Fibroblast of skin of right quadriceps (primary cell): ENCODE data around the gene IRF2BPL.

ENCODE experiments used
- DNase-seq: peaks from one replicate; pipeline ENCODE4 v3.0.0-alpha.2; 2013

IRF2BPL gene

GRCh38 chr14:77028384-77029231 lies at the start of gene IRF2BPL:
Gene IRF2BPL (minus strand): TSS chr14:77028708. CDS start chr14:77027792, 916 bp downstream.
- DNase-seq, result peak; percentile 98

GRCh38 chr14:77077040-77077439 lies 48.5 kb upstream of the IRF2BPL start:
- DNase-seq, result no peak

GRCh38 chr14:77076113-77076631 lies 47.7 kb upstream of the IRF2BPL start:
- DNase-seq, result no peak

DNA sequence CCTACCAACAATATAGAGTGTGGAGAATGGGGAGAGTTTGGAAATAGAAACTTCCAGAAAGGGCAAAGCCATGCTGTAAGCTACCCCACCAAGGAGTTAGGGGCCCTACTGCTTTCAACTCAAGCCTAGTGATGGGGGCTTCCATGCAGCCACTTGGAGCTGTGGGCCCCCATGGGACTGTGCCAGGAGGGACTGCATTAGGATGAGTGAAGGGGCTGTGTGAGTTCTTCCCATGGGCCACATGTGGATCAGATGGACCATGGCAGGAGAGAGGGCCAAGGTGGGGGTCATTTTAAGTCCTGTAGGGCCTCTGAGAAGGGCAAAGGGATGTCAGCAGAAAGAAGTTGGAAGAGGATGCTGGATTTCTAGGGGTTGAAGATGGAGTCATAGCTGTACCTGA lies 46.5 kb upstream of the IRF2BPL start:
- no peak for DNase-seq

DNA sequence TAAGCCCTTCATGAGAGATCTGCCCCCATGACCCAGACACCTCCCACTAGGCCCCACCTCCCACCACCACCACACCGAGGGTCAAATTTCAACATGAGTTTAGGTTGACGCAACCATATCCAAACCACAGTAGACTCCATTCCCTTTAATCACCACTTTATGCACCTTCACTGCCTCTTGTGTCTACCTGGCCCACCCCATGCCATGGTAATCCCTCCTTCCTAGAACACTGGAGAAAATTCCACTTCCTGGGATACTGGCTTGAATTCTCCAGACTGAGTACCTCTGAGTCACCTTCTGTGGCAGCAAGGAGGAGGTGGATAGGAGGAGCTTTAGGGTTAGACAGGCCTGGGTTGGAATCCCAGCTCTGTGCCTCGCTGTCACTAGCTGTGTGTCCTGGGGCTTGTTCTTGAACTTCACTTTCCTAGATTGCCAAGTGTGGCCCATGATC lies 43.5 kb upstream of the IRF2BPL start:
- peak; percentile 30 for DNase-seq

DNA sequence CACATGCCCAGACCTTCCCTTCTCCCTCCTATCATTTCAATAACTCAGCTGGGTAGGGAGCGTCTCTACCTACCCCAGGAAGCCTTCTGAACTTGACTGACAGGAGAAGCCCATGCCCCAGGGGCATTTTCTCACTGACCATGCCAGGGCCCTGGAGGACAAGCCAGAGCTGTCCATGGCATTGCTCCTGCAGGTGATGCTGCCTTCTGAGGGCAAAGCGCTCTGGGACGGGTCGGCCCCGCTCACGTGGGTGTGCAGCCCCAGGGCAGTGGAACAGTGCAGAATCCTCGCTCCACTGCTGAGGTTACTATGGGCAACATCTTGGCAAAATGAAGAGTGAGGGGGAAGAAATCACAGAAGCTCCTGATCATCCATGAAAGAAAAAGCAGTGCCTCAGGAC lies 41.0 kb upstream of the IRF2BPL start:
- no peak for DNase-seq

DNA sequence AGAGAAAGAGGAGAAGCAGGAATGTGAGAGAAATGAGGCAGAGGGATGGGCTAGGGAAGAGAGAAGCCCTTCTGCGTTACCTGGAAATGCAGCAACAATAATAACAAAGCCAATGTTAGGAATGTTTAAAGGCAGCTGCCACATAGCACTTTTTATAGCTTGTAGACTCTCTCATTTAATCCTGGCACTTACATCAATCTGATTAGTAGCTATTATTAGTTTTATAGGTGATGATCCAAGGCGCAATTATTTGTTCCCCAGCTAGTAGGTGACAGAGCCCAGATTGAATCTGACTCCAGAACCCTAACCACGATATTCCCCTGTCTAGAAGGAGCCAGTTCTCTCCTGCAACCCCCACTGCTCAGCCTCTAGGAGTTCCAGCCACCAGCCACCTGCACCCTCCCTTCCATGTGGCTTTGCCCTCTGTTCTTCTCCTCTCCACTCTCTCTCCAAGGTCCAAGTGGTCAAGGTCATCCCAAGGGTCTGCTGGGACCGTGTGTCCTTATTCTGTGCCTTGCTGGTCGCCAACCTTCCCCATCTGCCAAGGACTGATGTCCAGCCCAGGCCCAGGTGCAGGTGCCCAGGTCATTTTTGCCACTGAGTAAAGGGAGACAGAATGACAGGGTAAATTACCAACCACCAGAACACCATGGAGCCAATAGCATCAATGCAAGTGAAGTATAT lies 40.2 kb upstream of the IRF2BPL start:
- no peak for DNase-seq

DNA sequence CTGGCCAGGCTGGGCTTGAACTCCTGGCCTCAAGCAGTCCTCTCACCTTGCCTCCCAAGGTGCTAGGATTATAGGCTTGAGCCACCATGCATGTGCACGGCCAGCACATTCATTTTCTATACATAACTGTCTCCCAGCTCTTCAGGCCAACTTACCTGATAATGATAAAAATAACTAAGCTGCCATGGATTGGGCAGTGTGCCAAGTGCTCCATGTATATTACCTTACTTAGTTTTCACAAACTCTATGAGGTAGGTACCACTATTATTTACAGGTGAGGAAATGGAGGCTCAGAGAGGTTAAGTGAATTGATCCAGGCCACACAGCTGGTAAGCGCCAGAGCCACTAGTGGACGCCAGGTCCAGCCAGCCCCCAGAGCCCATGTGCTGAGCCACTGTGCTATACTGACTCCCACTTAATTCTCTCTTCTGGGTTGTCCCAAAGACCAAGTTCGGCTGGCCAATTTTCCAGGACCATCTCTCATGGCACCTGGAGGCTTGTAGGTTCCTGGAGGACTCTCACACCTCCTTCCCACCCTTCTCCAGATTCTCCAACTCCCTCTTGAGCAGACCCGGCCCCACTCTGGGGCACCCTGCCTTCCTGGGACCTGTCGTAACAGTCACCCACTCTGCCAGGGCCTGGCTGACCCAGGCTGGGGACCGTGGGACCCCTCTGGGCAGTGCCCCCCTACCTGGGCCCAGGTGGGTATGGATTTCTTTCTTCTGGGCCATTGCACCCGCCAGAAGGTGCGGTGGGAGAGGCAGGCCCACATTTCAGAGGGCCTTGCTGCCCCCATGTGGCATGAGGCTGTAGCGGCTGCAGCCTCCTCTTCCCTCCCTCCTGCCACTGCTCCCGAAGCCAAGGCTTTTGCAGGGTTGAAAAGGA lies 39.4 kb upstream of the IRF2BPL start:
- peak; percentile 44 for DNase-seq

DNA sequence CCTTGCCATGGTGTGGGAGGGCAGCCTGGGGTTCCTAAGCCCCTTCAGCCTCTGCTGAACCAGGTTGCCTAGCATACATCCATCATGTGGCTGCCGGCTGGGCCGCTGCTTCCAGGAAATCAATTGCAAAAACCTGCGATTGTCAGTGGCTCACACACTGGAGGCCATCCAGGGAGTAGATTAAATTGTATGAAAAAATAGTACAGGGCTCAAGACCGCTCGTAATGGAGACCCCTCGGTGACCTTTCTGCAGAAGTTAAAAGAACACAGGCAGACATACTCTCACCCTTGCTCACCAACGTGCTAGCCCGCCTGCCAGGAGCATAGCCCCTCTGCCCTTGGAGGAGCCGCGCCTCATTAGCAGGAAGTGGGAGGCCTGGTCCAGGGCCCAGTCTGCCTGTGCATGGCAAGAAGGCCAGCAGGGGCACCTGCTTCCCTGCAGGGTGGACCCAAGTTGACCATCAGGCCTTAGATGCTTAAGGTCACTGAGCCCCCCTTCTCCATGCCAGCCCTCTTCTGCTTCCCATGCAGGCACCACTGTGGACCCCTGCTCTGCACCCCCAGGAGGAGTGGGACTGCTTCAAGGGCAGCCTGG lies 38.2 kb upstream of the IRF2BPL start:
- DNase-seq, result no peak

DNA sequence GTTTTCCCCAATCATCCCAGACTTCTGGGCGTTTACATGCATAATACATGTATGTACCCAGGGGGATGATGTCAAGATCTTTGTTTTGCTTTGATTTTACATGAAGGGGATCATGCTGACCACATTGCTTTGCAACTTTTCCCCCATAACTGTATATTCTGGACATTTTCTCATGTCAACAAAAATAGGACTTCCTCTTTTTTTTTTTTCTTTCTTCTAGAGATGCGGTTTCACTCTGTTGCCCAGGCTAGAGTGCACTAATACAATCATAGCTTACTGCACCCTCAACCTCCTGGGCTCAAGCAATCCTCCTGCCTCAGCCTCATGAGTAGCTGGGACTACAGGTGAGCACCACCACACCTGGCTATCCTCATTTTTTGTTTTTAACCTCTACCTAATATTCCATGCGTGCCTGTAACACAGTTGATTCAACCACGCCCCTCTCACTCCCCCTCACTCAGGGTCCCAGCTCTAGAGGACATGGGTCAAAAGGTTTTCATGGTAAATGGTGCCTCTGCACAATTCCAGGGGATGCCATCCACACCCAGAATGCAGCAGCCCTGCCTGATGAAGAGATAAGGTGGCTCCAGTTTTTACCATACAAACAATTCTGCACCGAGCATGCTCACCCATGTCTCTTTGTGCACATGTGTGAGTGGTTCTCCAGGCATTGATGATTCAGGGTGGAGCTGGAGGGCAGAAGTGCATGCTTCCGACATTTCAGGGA lies 37.5 kb upstream of the IRF2BPL start:
- no peak for DNase-seq

DNA sequence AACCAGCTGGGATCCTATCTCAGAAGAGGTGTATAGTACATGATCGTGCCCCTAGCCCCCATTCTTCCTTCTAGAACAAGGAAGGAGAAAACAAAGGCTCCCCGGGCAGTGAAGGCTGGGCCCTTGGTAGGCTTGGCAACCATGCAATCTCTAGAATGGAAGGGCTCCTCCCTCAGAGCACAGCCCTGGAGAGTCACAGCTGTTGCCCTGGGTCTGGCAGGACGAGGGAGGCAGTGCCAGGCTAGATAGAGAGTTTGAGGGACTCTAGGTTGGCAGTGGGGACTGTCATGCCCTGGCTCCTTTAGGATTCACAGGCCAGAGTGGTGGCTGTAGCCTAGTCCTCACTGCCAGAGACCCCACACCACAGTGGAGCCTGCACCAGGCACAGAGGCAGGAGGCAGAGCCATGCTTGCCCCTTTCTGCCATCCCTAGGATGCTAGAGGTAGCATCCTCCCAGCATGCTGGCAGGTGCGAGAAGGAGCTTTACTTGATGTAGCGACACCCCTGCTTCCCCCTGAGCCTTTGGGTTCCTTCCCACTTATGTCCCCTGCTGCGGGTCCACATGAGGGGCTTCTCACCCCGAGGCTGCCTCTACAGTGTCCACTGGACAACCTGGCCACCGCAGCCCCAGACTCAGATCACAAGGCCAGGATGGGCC lies 36.1 kb upstream of the IRF2BPL start:
- DNase-seq, result no peak

- no peak for DNase-seq
Observed at GRCh38 chr14:77063571-77064171, 35.2 kb upstream of the IRF2BPL start.

DNA sequence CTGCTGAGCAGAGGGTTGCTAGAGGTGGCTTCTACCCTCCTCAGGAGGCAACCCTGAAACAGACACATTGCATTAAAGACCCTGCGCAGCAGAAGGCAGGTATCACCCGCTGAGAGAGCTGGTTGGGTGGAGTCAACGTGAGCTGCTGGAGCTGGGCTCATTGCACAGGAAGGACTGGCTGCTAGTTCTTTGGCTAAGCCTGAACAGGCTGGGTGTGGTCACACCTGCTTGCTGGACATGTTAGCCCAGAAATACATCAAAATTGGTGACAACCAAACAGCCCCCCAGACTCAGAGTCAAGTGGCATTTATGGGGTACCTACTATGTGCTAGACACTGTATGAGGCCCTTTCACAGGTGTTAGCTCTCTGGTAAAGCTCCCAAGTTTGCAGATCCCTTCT lies 33.8 kb upstream of the IRF2BPL start:
- no peak for DNase-seq

DNA sequence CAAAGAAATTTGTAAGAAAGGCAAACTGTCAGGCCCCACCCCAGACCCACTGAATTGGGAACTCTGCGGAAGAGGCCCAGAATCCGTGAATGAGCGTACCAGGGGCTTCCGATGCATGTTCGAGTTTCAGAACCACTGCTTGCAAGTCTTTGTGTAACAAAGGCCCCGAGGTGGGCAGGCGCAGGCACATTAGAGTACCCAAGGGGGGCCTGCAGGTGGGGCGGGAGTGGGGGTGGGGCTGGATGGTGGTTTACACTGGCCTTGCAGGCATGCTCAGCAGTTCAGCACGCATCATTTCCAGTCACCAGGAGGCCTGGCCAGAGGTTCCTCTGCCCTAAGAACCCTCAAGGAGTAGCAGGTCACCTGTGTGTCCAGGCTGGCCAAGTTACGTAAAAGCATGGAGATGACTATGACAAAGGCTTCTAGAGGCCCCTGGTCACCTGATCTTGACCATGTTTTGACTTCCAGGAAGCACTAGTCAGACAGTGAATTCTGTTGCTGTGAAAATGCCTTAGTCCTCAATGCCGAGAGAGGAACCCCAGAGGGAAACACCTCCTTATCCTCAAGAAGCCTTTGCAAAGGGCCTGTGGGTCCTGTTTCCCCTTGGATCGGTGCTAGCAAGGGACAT lies 33.2 kb upstream of the IRF2BPL start:
- DNase-seq, result no peak

DNA sequence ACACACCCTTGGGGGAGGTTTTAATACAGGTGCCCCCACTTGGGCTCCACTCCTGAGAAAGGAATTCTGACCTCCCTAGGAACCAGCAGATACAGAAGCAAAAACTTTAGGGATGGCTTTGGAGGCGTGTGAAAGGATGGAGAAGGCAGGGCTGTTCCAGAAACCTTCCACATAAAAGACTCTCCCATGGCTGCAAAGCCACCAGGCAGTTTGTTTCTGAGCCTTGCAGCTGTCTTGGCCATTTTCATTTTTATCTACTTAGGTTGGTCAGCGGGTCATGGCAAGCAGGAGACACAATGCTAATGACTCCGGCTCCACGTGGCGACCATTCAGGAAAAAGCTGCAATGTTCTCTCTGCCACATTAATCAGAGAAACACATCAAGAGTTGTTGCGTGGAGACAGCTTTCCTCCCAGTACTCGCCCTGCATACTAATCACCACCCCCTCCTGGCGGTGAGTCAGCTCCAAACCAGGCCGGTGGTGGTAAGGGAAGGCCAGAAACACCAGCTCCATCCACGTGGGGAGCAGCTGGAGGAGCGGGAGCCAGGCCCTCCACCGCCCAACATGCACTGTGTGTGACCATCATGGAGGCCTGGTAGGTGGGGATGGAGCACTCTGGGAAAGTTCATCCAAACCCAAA lies 30.9 kb upstream of the IRF2BPL start:
- DNase-seq, result peak; percentile 88

GRCh38 chr14:77058785-77059184 lies 30.3 kb upstream of the IRF2BPL start:
- no peak for DNase-seq

GRCh38 chr14:77058117-77058516 lies 29.6 kb upstream of the IRF2BPL start:
- no peak for DNase-seq

DNA sequence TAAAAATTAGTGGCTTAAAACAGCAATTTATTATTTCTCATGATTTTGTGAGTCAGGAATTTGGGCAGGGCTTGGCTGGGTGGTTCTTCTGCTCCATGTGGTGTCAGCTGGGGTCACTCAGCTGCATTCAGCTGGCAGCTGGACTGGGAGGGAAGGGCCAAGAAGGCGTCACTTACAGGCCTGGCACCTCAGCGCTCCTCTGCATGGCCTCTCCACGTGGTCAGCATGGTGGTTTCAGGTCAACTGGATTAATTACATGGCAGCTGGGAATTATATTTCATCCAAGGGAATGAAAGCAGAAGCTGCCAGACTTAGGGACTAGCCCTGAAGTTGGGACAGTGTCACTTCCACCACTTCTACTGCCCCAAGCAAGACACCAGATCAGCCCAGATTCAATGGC lies 27.5 kb upstream of the IRF2BPL start:
- DNase-seq, result no peak

DNA sequence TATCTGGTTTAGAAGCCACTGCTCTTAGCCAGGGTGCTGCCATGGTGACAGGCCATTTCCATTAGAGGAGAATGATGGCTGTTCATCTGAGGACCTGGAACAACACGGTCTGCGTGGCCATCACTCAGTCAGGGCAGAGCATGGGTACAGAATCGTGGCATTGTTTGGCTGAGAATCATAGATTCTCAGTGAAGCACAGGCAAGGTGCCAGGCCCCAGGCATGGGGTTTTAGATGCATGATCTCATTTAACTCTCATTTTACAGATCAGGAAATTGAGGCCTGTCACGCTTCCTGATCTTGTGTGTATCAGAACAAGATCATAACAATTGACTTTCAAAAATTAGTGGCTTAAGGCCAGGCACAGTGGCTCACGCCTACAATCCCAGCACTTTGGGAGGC lies 26.8 kb upstream of the IRF2BPL start:
- DNase-seq, result no peak
